Activated CD4-positive, alpha-beta T cell treated with anti-CD3 and anti-CD28 coated beads, Interleukin-2, Interleukin-4, amounts not matched to agents 100 ng/mL and 50 ng/mL, durations not matched to agents 16 hours and 8 hours (primary cell): ENCODE results near the gene CALHM3.

Experiments
- DNase-seq: peaks from one replicate; pipeline ENCODE4 v3.0.0-alpha.2; 2020; ENCODE audit warnings: low spot score

The CALHM3 gene

DNA sequence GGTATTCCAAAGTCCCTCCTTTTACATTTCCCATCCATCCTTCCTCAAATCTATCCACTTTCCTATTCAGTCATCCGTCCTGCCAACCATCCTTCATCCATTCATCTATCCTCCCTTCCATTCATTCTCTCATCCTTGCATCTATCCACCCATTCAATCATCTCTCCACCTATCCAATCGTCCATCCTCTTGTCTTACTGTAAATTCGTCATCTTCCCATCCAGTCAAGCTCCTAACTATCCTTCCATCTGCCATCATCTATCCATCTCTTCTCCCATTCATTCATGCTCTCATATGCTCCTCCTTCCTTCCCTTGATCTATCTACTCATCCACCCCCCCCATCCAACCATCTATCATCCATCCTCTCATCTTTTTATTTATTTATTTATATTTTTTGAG is 5.0 kb downstream of the CALHM3 start:
- no peak for DNase-seq

DNA sequence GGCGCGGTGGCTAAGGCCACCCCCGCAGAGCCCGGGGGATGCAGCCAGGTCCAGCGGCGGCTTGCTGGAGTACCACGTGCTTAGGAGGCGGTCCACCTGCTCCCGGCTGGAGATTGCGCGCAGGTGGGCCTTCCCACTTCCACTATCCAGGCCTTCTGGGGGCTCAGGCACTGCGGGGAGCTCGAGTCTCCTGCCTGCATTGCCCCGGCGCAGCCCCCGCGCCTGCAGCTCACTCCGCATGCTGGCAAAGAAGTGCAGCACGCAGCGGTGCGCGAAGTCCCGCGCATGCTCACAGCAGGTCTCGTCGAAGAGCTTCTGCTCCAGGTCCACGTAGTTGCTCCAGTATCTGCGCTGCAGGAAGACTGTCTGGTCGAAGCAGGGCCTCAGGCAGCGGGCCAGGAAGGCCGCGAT is 5.8 kb downstream of the CALHM3 start:
- no peak for DNase-seq

DNA sequence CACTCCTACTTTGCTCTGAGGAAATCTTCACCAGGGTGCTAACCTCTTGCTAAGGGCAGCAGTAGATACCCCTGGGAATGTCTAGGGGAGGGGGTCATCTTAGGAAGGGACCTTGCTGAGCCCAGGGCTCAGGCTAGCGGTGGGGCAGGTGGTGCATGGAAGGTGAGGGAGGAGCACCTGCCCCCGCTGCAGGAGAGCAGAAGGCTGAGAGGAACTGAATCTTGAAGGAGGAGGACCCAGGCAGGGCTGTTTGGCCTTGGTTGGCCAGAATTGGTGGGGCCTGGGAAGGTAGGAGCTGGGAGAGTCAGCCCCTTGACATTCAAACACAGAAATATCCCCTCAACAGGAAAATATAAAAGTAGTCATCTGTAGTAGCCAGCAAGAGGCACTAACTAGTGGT is 7.0 kb downstream of the CALHM3 start:
- no peak for DNase-seq

- DNase-seq: peak; percentile 82
Observed at GRCh38 chr10:103470761-103471653, 8.0 kb downstream of the CALHM3 start.

GRCh38 chr10:103469201-103469600 is 9.8 kb downstream of the CALHM3 start:
- no peak for DNase-seq

DNA sequence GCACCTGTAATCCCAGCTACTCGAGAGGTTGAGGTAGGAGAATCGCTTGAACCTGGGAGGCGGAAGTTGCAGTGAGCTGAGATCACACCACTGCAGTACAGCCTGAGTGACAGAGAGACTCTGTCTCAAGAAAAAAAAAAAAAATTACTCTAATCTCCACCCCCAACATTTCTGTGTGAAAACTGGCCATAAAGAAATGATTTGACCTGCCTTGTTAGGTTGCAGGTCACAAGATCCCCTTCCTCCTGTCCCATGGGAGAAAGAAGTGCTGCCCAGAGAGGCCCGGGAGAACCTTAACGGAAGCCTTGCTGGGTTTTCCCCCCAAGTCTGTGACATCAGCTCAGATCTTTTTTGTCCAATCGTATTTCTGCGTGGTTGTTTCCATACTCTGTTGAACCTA is 11.6 kb downstream of the CALHM3 start:
- no peak for DNase-seq

GRCh38 chr10:103466734-103467133 is 12.3 kb downstream of the CALHM3 start:
- no peak for DNase-seq

DNA sequence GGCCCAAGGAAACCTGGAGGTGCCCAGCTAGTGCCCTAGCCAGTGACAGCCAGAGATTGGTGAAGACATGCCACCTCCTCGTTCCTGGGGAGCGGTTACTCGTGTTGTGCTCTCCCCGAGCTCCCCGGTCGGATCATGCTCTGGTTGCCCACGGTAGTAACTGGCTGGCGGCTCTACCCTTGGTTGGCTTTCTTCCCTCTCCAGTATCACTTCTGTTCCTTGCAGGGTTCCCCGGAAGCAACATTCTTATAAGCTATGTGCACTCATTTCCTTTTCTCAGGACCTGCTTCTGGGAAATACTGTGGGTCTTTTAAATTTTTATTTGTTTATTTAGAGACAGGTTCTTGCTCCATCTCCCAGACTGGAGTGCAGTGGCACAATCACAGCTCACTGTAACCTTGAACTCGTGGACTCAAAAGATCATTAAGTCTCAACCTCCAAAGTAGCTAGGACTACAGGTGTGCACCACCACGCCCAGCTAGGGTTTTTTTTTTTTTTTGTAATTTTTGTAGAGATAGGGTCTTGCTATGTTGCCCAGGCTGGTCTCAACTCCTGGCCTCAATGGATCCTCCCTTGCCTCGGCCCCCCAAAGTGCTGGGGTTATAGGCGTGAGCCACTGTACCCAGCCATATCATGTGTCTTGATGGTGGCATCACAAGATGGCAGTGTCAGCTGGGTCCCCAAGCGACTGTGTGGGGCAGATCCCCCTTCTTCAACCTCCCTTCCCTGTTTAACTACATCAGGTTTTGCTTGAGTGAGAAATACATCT is 13.4 kb downstream of the CALHM3 start:
- no peak for DNase-seq

- no peak for DNase-seq
Observed at GRCh38 chr10:103463499-103463898, 15.5 kb downstream of the CALHM3 start.

GRCh38 chr10:103459615-103460014 is 19.4 kb downstream of the CALHM3 start:
- no peak for DNase-seq

DNA sequence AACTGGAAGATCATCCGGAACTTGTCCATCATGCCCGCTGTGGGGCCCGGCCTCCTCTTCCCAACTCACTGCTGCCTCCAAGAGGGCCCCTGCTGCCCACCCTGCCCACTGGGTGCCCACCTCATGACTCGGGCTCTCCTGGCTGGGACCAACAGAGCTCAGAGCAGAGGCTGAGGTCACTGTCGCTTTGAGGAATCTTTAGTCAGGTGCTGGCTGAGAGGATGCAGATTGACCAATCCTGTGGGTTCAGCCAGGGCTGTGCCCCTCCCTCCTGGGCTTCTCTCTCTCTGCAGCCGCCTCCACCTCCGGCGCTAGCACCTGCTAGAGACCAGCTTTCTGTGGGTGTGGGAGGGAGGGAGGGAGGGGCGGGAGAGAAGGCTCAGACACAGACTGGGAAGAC is 20.3 kb downstream of the CALHM3 start, which contains the start of gene CALHM1:
CALHM1 (minus strand) TSS at position 181 of the 400 bp plus-strand sequence; CDS start at position 32, 149 bp downstream.
- DNase-seq: no peak

- no peak for DNase-seq
Observed at GRCh38 chr10:103457896-103458583, 21.0 kb downstream of the CALHM3 start.

GRCh38 chr10:103457176-103457712 is 21.8 kb downstream of the CALHM3 start:
- no peak for DNase-seq

DNA sequence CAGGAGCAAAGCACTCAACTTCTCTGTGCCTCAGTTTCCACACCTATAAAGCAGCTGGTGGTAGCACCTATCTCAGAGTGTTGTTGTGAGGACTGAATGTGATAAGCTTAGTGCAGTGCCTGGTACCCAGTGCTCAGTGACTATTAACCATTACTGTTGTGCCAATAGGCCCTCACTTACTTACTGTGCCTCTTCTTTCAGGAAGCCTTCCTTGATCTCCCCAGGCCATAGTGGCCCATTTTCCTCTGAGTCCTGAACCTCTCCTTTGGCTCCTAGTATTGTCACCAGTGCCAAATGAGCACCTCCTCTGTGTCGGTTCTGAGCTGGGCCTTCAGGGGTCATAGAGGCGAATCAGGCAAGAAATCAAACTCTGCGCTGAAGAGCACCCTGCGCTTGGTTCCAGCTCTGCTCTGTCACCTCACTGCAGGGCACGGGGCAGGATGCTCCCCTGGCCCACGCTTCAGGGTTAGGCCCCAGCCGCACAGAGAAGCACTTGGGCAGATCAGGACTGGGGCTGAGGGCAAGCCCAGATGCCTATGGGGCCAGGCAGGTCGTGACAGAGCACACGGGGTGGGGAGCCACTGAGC is 22.9 kb downstream of the CALHM3 start:
- no peak for DNase-seq

- DNase-seq: no peak
Observed at GRCh38 chr10:103455235-103455634, 23.8 kb downstream of the CALHM3 start.

DNA sequence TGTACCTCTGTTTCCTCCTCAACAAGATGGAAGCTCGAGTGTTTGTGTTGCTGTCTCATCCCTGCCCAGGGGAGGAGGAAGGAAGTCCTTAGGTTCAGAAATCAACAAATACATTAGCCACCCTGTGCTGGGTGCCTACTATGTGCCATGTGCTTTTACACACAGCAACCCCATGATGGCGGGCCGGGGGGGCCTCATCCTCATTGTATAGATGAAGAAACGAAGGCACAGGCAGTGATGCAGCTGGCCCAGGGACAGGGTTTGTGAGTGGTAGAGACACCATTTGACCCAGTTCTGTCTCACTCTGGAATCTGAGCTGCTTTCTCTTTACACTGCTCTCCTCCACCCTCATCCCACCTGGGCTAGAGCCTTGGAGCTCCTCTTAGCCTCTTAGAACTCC is 25.0 kb downstream of the CALHM3 start:
- no peak for DNase-seq

DNA sequence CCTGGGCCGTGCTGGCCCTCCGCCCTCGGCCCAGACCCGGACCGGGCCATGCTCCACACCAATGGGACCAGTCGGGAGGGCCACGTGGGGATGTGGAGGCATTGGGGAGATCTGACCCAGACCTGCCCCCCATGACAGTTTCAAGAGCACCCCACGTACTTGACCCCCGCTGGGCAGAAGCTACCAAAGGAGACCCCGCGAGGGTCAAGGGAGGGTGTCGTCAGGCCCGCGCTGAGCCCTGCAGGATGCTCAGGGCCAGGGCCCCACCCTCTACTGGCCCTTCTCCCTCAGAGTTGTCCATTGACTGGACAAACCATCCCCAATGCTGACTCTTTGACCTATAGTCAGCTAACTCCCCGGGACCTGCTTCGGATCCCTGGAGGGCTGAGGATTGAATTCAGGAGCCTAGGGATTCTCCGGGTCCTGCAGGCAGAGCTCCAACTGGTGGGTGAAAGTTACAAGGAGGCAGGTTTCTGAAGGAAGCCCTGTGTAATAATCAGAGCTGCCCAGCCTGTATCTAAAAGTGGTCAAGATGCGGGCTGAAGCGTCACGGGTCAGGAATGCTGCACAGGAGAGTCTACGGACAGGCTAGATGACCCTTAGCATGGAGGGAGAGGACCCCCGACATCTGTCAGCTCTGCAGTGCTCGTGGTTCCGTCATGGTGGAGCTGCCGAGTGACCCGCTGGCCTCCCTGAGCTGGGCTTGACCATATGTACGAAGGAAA is 26.4 kb downstream of the CALHM3 start:
- no peak for DNase-seq

- peak; percentile 51 for DNase-seq
Observed at GRCh38 chr10:103451831-103452505, 27.1 kb downstream of the CALHM3 start, which contains the start of gene CALHM2. TSS of gene CALHM2 (minus strand) at chr10:103452370. CDS start at chr10:103449941, 2,429 bp downstream.

DNA sequence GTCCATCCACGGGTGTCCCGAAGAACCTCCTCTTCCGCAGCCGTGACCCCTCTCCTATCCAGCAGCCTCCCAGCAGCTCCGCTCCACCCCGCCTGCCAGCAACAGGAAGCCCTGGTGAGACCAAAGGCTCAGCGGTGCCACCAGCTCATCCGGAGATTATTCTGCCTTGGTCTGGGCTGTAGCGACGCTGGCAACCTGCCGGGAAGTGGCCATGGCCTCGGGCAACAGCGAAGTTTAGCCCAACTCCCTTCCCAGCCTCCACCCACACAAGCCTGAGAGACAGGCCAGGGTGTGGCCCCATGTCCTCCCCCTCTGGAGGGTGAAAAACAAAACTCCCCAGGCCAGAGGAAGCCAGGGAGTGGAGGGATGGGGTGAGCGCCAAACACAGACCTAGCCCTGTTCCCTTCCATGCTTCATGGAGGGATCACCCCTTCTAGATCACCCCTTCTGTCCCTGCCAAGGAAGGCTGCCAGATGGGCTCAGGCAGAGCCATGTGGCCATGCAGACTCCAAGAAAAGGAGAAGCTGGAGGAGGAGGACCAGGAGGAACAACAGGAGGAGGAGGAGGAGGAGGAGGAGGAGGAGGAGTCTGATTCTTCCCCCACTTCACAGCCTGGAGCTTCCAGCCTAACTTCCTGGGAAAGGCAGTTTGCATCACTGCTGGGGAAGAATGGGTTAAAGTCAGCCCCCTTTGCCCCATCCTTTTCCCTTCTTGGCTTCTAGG is 27.8 kb downstream of the CALHM3 start:
- DNase-seq: peak; percentile 58

DNA sequence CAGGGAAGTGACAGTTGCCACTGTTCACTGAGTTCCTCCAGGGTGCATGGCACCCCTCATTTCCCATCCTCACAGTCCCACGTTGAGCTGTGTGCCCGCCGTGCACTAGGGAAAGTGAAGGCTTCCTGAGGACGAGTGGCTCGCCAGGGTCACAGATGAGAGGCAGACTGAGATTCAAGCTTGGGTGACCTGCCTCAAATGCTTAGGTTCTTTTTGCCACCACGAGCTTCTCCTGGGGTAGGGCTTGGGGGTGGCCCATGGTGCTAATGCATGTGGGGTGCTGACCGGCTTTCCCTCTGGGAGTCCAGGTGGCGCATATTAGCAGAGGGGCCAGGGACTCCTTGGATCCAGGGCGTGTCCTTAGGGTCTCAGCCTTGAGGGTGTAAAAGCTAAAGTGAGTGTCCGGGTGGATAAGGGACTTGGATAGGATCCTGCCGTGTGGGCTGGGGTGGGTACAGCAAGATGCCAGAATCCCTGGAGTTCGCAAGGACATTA is 28.8 kb downstream of the CALHM3 start:
- DNase-seq: no peak
